Ascending aorta (tissue), 2 donors: Measurements from ENCODE around the gene RSRC1. TPM values are rescaled to one million over a fixed set of nuclear protein-coding genes. Genes with fewer than 3 reads are reported as not detected.

Source experiments
- DNase-seq, 2 donors: peaks; one replicate each; pipeline ENCODE4 v3.0.0-alpha.2; 2019; ENCODE audit warnings: low spot score in 2 of 2
- H3K27ac ChIP-seq, 2 donors: fragments of 200-600 bp; sonication (generic); one replicate each; pipeline ENCODE4 v1.5.1; 2016 to 2017; ENCODE audit warnings: mild to moderate bottlenecking in 1 of 2
- H3K27me3 ChIP-seq: fragments of 200-600 bp; sonication (generic); one replicate; pipeline ENCODE4 v1.5.1; 2017
- H3K36me3 ChIP-seq, 2 donors: fragments of 200-600 bp; sonication (generic); one replicate each; pipeline ENCODE4 v1.5.1; 2016
- H3K4me1 ChIP-seq, 2 donors: fragments of 200-600 bp; sonication (generic); one replicate each; pipeline ENCODE4 v1.5.1; 2016 to 2017; ENCODE audit warnings: mild to moderate bottlenecking in 1 of 2
- H3K4me3 ChIP-seq, 2 donors: fragments of 200-600 bp; sonication (generic); one replicate each; pipeline ENCODE4 v1.5.1; 2016 to 2017; ENCODE audit warnings: mild to moderate bottlenecking in 1 of 2
- H3K9me3 ChIP-seq, 2 donors: fragments of 200-600 bp; sonication (generic); one replicate each; pipeline ENCODE4 v1.5.1; 2016
- CTCF ChIP-seq, 3 experiments: fragments of 200-600 bp in 2 of 3; fragments of 450-650 bp in 1 of 3; sonication (generic) in 2 of 3; IDR thresholded peaks; one replicate each; pipeline ENCODE4 v1.5.1; 2016 to 2019; ENCODE audit warnings: antibody characterized with exemption in 3 of 3, mild to moderate bottlenecking in 1 of 3, moderate library complexity in 1 of 3
- intact Hi-C: fragments of 100-400 bp; cut with DNase I; formaldehyde crosslinking; loops from one replicate; pipeline ENCODE4 v1.15.1; 2023
- total RNA-seq: library from RNA; depleted of rRNA; stranded (reverse); fragments of >200 nt; gene quantifications from one replicate; pipeline ENCODE4 v1.1.0, GENCODE V29; 2016

RSRC1 gene
- total RNA-seq, 1 donor from 2014 or later = 28.0 TPM

GRCh38 chr3:158382479-158382878 lies 272.6 kb downstream of the RSRC1 start:
- H3K4me1 ChIP-seq = no peaks in the 10 kb centered on the region
- intact Hi-C loops = no loop called here
- no peak for TF ChIP-seq CTCF (IDR thresholded peaks at IDR 0.05)

GRCh38 chr3:158384019-158384418 lies 274.1 kb downstream of the RSRC1 start:
- no peak for DNase-seq
- Histone ChIP-seq H3K9me3 (no peaks in the 10 kb centered on the region), H3K27ac (no peak overlapping the region), H3K4me3 (no peak overlapping the region), H3K36me3 (no peaks in the 10 kb centered on the region), H3K4me1 (no peaks in the 10 kb centered on the region), H3K27me3 (no peaks in the 10 kb centered on the region)
- intact Hi-C loops = no loop called here
- TF ChIP-seq CTCF (IDR thresholded peaks at IDR 0.05) = no peak

More at GRCh38 chr3:158382479-158382878, 272.6 kb downstream of the RSRC1 start:
- H3K9me3 ChIP-seq = no peaks in the 10 kb centered on the region
- H3K4me3 ChIP-seq = no peak overlapping the region
- no peaks in the 10 kb centered on the region for H3K27me3 ChIP-seq
- H3K27ac ChIP-seq = no peak overlapping the region
- DNase-seq = no peak
- H3K36me3 ChIP-seq = no peaks in the 10 kb centered on the region

GRCh38 chr3:158395421-158395820 lies 285.5 kb downstream of the RSRC1 start:
- no peak for DNase-seq
- TF ChIP-seq CTCF (IDR thresholded peaks at IDR 0.05) = no peak
- Histone ChIP-seq H3K4me1 (no peaks in the 10 kb centered on the region), H3K27ac (no peak overlapping the region), H3K9me3 (peaks cover 0 to 8% of the 10 kb centered on the region in 2 donors), H3K36me3 (no peaks in the 10 kb centered on the region), H3K27me3 (no peaks in the 10 kb centered on the region), H3K4me3 (no peak overlapping the region)
- intact Hi-C loops = no loop called here

GRCh38 chr3:158402590-158402989 lies 292.7 kb downstream of the RSRC1 start:
- no peaks in the 10 kb centered on the region for H3K36me3 ChIP-seq
- no peak overlapping the region for H3K4me3 ChIP-seq
- no peak for DNase-seq
- intact Hi-C loops = no loop called here
- H3K4me1 ChIP-seq = no peaks in the 10 kb centered on the region
- H3K9me3 ChIP-seq = no peaks in the 10 kb centered on the region
- no peak for TF ChIP-seq CTCF (IDR thresholded peaks at IDR 0.05)
- H3K27me3 ChIP-seq = no peaks in the 10 kb centered on the region
- no peak overlapping the region for H3K27ac ChIP-seq

GRCh38 chr3:158403013-158403412 lies 293.1 kb downstream of the RSRC1 start:
- intact Hi-C loops = no loop called here
- no peaks in the 10 kb centered on the region for H3K27me3 ChIP-seq

More at GRCh38 chr3:158403013-158403412, 293.1 kb downstream of the RSRC1 start:
- no peak for TF ChIP-seq CTCF (IDR thresholded peaks at IDR 0.05)
- H3K9me3 ChIP-seq = no peaks in the 10 kb centered on the region
- no peak for DNase-seq
- H3K36me3 ChIP-seq = no peaks in the 10 kb centered on the region
- H3K4me3 ChIP-seq = no peak overlapping the region
- no peaks in the 10 kb centered on the region for H3K4me1 ChIP-seq
- H3K27ac ChIP-seq = no peak overlapping the region
